Activated T-cell treated with anti-CD3 and anti-CD28 coated beads, Interleukin-2, amount 50 U/mL, for 1 hour (primary cell): ENCODE results near the gene MTA1.
A peak's percentile ranks its signal among the peaks of the same experiment; 100 is the strongest.

Experiments
- DNase-seq: peaks from one replicate; pipeline ENCODE4 v3.0.0-alpha.2; 2020

MTA1 gene

DNA sequence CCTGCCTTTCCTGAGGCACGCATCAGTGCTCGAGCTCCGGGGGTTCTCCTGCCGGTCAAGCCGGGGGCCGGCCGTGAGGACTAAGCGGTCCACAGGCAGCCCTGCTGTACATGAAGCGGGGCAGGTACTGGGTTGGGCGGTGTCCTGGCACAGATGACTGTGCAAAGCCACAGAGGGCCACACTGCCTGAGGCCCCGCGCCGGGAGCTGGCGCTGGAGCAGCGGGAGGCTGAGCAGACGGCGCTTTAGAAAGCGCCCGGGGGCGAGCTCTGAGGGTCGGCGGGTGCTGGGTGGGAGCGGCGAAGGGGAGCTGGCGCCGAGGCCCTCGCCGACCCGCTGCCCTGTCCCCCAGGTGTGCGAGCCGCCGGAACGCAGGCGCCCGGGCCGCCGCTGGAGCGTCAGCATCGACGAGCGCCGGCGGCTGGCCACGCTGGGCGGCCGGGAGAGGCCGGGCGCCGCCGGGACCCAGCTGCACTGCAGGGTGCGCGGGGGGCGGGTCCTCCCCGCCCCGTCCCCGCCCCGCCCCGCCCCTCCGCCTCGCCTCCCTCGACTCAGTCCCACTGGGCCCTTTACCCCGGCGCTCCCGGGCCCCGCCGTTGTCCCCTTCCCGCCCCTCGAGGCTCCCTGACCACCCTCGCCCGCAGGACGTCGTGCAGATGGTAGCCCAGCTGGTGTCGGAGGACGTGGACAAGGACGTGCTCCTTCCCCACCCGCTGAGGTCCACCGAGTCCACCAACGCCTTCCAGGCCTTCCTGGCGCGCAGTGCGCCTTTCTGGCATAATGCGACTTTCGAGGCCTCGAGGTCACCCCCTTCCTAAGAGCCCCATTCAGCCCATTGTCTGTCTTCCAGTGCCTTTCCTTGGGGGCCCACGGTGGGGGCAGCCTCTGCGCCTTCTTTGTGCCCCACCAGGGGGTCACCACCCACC, 8.3 kb upstream of the MTA1 start:
- DNase-seq = peak; percentile 55

DNA sequence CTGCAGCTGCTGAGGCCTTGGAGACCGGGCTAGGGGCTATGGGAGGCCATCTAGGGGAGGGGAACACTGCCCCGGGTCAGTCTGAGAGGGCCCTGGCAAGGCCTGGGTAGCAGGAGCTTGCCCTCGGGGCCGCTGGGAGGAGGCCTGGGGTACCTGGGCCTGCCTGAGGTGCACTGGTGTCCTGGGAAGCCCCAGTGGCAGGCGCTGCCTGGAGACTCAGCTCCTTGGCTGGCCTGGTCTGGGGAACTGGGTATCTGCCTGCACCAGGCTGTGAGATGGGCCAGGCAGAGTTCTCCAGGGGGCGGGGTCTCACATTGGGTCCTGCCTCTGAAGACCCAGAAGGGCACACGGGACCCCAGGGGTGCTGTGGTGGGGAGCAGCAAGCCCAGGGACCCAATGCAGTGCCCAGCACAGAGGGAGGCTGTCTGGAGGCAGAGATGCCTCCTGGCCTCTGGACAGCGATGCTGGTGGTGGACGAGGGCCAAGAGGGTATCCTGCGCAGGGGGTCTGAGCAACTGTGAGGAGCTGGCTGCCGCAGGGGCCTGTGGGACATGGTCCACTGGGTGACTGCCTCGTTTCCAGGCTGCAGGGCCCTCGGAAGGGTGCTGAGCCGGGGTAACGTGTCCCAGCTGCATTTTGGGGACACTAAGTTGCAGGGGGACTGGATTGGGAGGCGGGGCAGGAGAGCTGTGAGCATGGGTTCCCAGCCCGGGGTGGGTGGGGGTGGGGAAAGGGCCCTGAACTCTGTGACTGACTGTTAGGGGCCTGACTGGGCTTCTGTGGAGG, 7.4 kb upstream of the MTA1 start:
- DNase-seq = no peak

DNA sequence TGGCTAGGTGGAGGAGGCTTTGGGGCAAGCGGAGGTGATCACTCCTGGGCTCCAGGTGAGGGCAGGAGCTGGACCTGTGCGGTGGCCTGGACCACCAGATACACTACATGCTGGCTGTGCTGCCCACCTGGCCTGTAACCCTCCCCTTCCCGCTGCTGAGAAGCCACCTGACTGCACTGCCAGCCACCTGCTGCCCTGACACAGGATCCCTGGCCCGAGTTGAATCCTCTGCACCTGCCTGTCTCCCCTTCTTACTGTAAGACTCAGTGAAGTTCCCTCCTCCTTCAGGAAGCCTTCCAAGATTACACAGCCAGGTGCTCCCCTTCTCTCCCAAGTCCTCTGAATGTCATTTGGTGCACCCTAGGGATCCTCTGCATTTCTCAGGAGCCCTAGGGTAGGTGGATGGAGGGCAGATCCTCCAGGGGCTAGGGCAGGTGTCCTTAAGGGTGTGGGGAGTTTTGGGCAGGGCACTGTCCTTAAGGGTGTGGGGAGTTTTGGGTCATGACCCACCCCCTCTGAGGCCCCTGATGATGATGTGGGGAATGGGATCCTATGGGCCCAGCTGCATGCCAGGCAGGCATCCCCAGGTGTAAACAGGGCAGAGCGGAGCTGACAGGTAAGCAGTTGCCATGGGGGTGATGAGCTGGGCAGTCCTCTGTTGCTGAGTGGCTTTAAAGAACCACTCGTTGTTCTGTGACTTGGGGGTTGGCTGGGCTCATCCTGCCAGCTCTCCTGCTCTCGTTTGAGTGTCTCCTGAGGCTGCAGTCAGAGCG, 6.7 kb upstream of the MTA1 start:
- no peak for DNase-seq

DNA sequence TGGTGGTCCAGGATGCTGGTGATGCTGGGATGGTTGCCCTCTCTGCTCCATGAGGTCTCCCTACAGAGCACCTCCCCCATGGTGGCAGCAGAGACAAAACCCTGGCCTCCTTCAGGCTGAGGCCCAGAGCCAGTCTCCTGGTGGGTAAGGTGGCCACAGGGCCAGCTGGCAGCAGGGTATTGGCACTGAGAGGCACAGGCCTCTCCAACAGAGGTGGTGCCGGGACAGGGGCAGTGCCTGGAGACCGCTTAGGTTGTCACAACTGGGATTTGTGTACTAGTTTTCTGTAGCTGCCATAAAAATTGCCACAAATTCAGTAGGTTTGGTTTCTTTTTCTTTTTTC, 6.1 kb upstream of the MTA1 start:
- no peak for DNase-seq

DNA sequence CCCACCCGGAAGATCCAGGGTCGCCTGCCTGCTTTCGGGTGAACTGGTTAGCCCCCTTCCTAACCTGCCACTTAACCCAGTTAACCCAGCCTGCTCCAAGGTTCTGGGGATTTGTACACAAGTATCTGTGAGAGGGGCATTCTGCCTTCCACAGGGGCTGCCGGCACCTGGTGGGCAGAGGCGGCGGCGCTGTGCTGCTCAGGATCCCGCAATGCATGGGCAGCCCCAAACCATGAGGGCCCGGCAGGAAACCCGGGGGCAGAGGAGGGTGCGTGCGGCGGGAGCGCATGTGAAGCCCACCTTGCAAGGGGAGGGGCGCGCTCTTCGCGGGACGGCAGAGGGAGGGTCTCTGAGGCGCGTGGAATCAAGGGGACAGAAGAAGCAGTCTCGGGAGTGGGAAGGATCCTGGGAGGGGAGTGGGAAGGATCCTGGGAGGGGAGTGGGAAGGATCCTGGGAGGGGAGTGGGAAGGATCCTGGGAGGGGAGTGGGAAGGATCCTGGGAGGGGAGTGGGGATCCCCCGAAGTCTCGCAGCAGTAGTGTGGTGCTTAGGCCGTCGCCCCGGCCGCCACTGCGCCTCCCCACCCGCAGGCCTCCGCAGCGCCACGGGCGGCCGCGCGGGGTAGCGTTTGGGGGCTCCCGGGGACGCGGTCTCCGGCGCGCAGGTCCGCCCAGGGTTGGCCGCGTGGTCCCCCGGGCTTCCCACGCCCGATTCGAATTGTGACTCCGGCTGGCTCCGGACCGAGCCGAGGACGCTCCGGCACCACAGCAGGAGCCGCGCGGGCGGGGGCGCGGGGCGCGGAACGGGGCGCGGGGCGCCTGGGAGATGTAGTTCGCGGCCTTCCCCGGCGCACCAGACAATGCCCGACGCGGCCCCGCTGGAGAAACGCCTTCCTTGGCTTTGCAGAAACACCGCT, 4.9 kb upstream of the MTA1 start:
- DNase-seq = peak; percentile 75

DNA sequence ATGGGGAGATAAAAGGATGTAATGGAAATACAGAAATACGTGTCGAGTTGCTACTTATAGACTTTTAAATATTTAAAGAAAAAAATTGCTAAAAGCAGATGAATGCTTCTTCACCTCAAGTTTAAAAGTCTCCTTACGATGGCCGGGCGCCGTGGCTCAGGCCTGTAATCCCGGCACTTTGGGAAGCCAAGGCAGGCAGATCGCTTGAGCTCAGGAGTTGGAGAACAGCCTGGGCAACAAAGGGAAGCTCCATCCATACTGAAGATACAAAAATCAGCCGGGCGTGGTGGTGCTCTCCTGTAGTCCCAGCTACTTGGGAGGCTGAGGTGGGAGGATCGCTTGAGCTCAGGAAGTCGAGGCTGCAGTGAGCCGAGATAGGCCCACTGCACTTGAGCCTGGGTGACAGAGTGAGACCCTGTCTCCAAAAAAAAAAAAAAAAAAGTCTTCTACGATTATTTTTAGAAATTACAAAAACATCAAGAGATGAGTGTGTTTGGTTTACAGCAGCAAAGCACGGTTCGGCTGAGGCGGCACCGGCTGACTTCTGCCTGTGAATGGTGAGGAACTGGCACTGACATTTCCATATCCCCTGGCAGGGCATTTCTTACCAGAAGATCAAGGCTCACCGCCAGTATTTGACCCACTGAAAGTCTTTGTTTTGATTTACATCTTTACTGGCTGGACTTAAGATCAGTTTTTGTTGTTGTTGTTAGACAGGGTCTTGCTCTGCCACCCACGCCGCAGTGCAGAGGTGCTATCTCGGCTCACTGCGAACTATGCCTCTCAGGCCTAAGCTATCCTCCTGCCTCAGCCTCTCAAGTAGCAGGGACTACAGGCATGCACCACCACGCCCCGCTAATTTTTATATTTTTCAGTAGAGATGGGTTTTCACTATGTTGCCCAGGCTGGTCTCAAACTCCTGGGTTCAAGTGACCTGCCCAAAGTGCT, 3.9 kb upstream of the MTA1 start:
- no peak for DNase-seq

DNA sequence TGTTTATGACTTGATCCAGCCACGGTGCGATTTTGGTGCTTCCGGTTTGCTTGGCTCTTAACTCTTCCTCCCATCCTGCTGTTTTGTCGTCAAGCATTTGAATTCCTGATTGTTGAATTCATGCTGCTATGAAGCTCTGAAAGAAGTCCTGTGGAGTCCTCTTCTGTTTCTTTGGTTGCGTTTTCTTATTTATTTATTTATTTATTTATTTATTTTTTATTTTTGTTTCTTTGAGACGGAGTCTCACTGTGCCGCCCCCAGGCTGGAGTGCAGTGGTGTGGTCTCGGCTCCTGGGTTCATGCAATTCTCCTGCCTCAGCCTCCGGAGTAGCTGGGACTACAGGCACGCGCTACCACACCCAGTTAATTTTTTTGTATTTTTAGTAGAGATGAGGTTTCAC, 3.0 kb upstream of the MTA1 start:
- no peak for DNase-seq

DNA sequence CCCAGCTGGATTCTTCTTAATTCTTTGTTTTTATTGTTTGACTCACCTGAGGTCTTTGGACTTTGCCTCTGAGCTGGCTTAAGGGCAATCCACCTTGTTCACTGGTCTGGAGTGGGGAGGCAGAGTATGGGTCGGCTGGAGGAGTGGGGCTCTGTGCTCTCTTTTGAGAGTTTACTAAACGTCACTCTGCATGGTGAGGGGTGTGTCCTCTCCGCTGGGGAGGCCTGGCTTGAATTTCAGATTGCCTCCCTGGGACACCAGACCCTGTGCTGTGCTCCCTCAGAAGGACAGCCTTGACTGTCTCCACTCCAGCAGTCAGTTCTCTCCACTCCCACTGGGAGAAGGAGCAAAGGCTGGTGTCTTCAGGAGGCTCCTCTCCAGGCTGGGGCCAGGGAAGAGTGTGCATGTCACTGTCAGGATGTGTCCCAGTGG, 1.9 kb upstream of the MTA1 start:
- no peak for DNase-seq

DNA sequence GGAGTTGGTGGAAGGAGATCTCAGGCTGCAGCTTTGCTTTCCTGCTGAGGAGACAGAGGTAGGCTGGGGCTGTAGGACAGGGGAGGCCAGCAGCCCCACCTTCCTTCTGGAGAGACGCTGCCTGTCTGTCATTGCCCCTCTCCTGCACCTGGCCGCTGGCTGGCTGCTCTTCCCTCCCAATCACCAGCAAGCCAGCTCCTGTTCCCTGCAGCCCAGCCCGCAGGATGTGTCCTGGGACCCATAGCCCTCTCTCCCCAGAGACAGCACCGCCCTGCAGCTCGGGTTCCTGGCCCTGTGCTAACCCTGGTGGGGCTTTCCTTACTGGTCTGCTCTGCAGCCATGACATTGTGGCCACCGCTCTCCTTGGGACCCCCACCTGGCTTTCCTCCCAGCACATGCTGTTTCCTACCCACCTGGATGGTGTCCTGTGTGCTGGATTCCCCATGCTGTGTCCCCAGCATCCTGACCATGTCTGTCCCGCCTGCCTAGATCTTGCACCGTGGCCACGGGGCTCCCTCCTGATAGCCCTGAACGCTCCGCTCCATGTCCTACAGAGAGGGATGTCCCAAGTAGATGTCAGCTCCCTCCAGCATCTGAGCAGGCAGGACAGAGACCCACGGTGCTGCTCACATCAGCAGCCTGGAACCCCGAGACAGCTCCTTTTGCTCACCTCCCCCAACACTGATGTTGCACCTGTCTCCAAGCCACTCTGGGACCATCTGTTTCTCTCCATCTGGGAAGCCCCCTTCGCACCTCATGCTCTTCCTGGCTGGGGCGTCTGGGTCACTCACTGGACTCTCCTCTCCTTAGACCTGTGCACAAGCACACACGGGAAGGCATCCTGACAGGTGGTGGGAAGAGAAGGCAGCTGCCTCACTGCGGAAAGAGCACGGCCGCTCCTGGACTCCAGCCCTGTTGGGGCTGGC, 1.1 kb upstream of the MTA1 start:
- DNase-seq = no peak

DNA sequence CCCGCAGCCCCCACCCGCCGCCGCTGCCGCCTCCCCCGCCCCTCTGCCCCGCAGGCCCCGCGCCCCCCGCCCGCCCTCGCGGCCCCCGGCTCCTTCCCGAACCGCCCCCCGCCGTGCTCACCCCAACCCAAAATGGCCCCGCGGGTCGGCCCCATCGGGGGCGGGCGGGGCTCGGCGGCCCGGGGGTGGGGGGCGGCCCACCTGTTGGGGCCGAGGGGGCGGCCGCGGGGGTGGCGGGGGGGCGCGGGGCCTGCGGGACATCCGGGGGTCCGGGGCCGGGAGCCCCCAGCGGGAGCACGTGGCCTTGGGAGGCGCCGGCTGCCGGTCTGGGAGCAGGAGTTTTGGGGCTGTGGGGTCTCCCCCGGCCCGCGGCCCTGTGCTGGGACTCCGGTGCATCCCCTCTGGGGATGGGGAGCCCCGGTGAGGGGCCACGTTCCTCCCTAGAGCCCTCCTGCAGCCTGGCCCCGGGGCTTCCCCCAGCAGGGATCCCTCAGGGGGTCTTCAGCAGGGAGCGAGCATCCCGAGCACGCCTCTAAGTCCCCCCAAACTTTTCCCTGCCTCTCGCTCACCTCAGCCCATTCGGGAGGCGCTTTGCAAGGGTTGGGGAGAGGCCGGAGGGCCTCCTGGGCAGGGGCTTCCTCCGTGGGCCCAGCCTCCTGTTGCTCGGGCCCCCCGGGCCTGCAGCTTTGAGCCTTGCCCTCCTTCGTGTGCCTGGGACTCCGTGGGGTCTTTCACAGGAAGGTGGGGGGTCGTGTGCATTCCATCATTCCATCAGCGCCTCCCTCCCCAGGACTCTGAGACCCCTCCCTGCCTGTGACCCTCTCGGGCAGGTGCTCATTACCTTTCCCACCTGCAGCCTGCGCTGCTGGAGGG, 710 bp downstream of the MTA1 start:
- peak; percentile 34 for DNase-seq

DNA sequence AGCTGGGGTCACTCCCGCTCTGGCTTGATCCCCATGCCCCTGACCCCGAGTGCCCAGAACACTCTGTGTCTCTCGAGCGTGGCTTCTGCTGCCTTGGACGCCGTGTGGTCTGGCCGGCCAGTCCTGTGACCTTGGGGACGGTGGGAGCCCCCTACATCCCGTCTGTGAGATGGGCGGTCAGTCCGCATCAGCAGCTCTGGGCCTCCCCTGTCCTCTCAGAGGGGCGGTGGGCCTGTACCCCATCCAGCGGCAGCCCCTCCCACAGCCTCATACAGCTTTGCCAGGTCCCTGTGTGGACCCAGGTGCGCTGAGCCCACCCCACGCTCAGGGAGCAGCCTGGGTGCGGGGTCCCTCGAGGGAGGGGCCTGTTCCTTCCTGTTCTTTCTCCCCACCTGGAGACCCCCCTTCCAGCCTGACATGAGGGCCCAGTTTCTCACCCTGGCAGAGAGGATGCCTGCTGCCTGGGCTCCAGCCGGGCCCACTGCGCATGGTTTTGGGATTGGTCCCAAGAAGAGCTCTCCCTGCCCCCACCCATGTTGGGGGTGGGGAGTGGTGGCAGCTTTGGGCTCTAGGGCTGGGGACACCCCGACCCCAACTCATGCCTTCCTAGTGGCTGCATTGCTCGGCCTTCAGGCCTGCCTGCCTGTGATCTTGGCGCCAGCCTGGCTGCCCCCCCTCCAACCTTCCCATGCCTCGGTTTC, 1.5 kb downstream of the MTA1 start:
- DNase-seq = no peak

DNA sequence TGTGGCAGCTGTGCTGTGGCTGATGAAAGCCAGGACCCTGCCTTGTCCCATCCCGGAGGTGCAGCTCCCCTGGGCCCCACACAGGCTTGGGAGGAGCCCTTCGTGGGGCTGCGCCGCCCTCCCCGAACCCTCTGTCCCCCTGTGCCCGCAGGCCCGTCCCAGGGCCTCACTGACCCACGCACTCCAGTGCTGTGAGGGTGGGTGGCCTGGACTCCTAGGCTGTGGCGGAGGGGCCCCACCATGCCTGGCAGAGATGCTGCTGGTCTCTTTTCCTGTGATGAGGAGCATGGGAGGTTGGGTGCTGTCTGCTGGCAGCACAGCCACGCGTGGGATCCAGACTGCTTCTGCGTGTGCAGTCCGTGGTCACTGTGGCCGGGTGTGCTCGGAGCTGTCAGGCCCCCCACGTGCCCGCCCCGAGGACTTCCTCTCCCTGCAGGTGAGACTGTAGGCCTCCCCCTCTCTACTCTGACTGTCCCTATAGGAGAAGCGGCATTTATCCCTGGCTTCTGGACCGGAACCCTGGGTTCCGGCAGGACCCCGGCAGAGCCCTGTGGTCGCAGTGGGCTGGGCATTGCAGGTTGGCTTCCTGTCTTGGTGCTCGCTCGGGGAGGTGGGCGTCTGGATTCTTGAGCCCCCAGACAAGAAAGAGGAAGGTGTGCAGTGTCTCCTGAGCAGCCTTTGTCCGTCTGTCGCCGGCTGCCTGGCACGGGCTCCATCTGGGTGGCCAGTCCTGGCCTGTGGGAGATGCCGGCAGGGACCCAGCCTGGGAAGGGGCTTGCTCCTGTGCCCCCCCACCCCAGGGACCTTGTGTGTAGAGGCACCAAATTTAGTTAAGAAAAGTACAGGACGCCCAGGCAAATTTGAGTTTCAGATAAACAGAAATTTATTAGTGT, 2.3 kb downstream of the MTA1 start:
- DNase-seq = no peak

DNA sequence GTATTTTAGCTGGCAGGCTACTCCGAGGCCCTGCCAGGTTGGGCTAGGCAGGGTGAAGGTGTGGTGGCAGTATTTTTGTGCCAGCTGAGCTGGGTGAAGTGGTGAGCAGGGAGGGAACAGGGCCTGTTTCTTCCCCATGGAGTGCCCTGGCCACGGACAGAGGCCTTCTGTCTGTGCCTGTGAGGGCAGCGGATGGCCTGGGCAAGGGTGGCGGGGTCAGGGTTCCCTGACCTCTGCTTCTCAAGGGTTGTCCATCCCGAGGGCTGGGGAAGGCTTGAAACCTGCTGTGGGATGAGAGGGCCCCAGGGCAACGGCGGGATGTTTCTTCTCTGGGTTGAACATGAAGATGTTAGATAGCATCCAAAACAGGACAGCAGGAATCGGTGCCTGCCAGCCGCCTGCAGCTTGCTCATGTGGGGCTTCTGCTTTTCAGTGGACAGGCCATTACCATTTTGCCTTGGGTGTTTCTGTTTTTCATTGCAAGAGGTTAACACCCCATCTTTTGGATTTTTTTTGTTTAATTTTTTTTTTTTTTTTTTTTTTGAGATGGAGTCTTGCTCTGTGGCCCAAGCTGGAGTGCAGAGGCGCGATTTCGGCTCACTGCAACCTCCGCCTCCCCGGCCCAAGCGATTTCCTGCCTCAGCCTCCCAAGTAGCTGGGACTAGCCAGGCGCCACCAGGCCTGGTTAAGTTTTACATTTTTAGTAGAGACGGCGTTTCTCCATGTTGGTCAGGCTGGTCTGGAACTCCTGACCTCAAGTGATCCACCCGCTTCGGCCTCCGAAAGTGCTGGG, 3.3 kb downstream of the MTA1 start:
- no peak for DNase-seq

DNA sequence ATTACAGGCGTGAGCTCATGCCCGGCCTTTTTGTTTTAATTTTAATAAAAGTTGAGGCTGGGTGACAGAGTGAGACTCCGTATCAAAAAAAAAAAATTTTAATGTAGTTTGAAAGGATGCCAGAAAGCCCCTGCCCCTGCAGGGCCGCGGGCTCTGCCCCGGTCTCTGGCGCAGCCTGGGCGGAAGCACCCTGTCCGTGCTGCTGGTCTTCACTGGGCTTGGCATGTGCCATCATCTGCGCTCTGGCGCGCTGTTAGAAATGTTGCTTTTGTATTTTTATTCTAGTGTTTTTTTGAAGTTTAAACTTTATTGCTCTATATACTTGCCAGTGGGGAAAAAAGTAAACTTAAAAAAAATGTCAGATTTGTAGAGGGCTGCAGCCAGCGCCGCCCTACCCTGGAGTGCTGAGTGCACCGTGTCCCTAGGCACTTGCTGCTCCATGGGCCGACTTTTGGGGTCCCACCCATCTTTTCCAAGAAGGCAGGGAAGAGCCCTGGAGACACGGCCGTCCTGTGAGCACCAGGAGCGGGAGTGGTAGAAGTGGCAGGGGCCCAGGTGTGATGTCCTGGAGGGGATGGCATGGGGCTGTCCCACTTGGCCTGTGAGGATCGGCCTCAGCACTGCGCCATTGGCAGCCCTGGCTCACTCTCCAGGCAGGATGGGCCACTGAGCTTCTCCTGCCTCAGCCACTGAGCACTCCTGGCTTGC, 4.0 kb downstream of the MTA1 start:
- DNase-seq = no peak

DNA sequence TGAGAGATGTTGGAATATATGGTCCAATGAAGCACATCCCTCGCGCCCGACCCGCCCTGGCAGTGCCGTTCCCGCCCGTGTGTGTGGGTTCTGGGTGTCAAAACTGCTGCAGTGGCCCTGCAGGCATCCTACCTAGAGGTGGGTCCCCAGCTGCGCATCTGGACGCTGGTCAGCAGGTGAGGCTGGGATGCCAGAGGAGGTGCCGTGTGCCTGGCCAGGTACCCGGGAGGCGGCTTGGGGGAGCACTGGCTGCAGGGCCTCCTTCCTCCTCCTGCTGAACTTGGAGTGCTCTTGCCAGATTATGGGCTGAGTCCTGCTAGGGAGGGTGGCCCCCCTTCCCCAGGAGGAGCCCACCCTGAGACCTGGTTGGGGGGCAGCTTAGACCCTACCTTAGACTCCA, 5.2 kb downstream of the MTA1 start:
- DNase-seq = no peak

DNA sequence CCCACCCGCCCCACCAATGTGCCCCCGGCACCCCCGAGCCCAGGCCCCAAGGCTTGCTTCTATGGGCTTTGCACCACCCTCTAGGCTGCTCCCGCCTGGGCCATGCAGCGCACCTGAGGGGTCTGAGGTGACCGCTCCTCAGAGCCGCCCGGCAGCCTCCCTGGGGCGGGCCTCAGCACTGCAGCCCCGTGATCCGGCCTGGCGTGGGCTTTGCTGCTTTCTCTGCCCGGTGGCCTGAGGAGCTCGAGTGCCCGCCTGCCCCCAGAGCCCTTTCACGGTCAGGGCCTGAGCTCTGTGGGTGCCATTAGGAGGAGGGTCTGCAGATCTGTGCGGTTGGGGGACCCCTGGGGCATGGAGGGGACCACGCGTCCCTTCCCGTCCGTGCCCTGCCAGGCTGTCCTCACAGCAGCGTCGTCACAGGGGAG, 6.2 kb downstream of the MTA1 start:
- DNase-seq = no peak
